GM12872 (cell line): ENCODE measurements around the gene MAP1LC3B.

Experiments
- TF ChIP-seq, protein P1 (sequence below): IDR thresholded peaks from 3 replicates; pipeline ENCODE4 v1.5.1; 2011; ENCODE audit warnings: low read depth, mild to moderate bottlenecking, low read length, moderate library complexity; ENCODE audit not compliant: insufficient read depth

Gene MAP1LC3B

DNA sequence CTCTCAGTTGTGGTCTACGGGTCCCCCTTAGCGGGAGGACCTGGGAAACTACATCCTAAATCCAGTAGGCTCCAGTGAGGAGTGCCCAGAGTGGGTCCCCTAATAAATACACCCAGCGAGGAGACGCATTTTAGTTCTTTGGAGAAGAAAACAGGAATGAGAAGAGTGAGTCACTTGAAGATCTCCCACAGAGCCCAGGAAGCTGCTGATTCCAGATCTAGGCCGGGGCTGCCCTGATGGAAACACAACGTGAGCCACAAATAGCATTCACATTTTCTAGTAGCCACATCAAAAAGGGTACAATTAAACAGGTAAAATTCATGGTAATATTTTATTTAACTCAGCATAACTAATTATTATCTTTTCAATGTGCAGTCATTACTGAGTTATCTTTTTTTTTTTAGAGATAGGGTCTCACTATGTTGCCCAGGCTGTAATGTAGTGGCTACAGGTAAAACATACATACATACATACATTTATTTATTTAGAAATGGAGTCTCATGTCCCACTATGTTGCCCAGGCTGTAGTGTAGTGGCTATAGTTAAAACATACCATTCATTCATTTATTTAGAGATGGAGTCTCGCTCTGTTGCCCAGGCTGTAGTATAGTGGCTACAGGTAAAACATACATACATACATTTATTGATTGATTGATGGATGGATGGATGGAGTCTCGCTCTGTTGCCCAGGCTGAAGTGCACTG is 30.1 kb upstream of the MAP1LC3B start:
- TF ChIP-seq, protein P1, sequence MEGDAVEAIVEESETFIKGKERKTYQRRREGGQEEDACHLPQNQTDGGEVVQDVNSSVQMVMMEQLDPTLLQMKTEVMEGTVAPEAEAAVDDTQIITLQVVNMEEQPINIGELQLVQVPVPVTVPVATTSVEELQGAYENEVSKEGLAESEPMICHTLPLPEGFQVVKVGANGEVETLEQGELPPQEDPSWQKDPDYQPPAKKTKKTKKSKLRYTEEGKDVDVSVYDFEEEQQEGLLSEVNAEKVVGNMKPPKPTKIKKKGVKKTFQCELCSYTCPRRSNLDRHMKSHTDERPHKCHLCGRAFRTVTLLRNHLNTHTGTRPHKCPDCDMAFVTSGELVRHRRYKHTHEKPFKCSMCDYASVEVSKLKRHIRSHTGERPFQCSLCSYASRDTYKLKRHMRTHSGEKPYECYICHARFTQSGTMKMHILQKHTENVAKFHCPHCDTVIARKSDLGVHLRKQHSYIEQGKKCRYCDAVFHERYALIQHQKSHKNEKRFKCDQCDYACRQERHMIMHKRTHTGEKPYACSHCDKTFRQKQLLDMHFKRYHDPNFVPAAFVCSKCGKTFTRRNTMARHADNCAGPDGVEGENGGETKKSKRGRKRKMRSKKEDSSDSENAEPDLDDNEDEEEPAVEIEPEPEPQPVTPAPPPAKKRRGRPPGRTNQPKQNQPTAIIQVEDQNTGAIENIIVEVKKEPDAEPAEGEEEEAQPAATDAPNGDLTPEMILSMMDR = no peak

DNA sequence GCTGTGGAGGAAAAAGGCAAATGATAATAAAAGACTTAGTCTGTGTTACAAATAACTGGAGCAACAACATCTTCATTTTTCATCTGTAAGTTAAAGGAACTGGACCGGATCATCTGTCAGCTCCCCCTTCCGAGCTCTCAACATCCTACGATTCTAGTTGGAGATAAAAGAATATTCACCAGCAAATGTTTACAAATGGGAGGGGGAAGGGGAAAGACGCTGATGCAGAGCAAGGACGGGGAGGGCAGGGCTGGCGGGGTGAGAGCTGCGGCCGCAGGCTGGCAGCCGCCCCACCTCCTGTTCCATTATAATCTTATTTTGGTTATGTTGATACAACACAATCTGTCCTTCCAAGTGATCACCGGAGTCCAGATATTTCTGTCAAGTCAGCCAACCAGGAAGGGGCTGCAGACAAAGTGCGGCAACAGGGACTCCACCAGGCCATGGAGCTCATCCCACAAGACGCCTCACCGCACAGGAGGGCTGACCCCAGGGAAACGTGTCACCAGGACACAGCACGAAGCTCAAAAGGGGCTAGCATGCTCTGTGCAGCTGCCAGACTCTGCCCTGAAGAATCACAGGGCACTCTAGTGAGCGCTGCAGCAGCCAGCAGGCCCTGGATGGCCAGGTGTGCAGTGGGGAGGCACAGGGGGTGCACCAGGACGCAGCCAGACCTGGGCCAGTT is 28.2 kb upstream of the MAP1LC3B start:
- TF ChIP-seq, protein P1 = no peak

DNA sequence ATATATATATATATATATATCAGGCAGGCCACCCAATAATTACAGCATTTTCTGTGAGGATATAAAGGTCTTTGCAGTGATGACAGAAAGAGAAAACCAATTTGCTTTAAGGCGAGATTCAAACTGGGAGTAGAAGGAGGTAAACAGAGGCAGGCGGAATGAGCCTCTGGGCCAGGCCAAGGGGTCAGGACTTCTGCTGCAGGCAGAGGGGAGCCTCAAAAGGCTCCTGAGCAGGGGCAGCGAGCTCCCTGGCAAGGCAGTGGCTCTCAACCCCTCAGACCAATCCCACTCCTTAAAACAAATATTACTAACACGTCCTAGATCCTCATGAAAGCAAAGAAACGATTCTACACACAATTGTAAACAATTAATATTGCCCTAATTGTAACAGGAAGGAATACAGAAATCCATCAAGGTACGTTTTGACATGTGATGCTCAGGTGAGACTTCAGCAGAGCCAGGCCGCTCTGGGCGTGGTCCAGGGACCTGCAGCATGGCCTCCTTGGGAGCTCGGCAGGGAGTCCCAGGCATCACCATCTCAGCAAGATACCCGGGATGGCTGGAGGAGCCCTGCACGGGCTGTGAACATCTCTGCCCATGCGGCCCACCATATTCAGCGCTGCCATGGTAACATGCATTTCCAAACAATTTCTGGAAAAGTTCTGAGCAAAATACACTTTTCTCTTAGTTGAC is 27.0 kb upstream of the MAP1LC3B start:
- TF ChIP-seq, protein P1 = no peak

DNA sequence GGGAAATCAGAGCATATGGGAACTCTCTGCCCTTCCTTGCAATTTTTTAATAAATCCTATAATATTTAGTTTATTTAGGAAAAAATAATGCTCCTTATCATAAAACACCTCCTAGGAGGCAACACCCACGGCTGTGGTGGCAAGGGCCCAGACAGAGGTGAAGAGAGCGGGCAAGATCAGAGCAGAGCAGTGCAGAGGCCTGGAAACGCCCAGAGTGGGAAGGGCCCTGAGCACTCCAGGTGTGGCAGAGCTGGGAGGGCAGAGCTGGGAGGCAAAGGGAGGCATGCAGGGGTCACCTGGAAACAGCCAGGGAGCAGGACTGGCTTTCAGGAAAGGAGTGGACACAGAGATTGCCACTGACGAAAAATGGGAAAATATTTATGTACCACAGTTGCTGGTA is 25.8 kb upstream of the MAP1LC3B start:
- TF ChIP-seq, protein P1 = no peak

DNA sequence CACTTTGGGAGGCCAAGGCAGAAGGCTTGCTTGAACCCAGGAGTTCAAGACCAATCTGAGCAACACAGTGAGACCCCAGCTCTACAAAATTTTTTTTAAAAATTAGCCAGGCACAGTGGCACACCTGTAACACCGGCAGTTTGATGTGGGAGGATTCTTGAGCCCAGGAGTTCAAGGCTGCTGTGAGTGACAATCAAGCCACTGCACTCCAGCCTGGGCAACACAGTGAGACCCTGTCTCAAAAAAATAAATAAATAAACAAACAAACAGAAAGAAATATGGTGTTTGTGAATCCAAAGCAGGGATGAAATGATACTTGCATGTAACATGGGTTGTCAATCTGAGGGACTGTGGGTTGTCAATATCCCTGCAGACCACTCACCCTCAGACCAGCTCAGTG is 25.2 kb upstream of the MAP1LC3B start:
- TF ChIP-seq, protein P1 = no peak

DNA sequence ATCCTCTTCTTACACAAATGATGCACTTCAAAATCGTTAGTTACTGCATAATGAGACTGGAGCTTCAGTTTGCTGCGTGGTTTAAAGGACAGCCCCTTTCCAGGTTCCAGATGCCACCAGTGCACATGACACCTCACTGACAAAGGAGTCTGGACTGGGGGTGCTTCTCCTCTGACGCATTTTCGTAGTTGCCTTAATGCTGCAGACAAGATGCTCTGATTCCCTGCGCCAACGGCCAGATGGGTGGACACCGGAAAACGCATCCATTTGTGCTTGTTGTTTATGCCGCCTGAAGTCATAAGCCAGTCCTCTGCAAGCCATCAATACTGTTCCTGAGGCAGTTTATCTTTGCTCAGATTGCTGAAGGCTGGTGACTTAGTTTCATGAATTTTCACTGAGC is 24.6 kb upstream of the MAP1LC3B start:
- TF ChIP-seq, protein P1 = no peak

DNA sequence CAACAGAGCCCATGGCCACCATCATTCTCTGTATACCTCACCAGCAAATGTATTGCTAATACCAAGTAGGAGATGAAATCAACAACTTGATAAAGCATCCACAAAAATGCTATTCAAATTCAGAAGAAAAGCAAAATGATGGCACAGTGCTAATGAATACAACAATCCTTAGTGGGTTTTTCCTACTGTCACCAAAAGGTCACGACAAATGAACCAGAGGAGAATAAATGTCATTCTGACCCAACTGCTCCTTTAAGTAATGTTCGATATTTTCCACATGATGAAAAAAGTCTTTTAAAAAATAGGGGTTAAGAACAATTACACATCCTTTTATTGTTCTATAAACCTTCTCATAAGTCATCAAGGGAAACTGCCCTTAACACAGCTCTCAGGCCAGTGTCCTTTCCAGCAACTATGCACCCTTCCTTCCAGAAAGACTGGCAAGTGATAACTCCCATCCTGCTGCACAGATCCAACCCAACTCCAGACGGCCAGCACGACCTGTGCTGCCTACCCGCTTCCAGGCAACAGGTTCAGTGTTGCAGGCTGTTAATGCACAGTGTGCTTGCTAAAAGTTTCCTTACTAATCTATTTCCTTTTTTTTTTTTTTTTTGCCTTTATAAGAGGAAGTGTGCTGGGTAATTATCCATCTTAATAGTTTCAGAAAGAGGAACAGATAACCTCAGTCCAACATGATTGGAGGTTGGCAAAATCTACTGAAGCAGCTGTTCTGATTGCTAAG is 23.9 kb upstream of the MAP1LC3B start:
- TF ChIP-seq, protein P1 = no peak
